Activated B cell treated with CpG ODN at 0.5 μM for 24 hours (primary cell): Measurements from ENCODE around the gene PHYH. TPM values are rescaled to one million over a fixed set of nuclear protein-coding genes. Genes with fewer than 3 reads are reported as not detected.

Experiments
- ATAC-seq: fragments of 200-7000 bp; cut with Tn5 transposase; one replicate; pipeline ENCODE4 v1.10.0; 2021; ENCODE audit warnings: low read depth, mild to moderate bottlenecking, moderate library complexity
- CTCF ChIA-PET: fragments of 350-600 bp; sonication (Branson Sonifier 250); formaldehyde crosslinking; loops from one replicate; lab custom pipeline; 2021; ENCODE audit warnings: antibody characterized with exemption; lab: Charles Lee
- POLR2A ChIA-PET: fragments of 350-600 bp; sonication (Branson Sonifier 250); formaldehyde crosslinking; loops from one replicate; lab custom pipeline; 2021; ENCODE audit warnings: antibody characterized with exemption; lab: Charles Lee
- DNase-seq: peaks from one replicate; pipeline ENCODE4 v3.0.0; 2022
- H3K27ac Mint-ChIP-seq: one replicate; pipeline ENCODE4 v1.8.0; 2020; ENCODE audit warnings: mixed read lengths
- H3K27me3 Mint-ChIP-seq: one replicate; pipeline ENCODE4 v1.8.0; 2021; ENCODE audit warnings: mixed read lengths
- H3K36me3 Mint-ChIP-seq: one replicate; pipeline ENCODE4 v1.8.0; 2021; ENCODE audit warnings: low read depth, mixed read lengths
- H3K4me1 Mint-ChIP-seq: one replicate; pipeline ENCODE4 v1.8.0; 2021; ENCODE audit warnings: mixed read lengths
- H3K4me3 Mint-ChIP-seq: one replicate; pipeline ENCODE4 v1.8.0; 2020; ENCODE audit warnings: mild to moderate bottlenecking, mixed read lengths
- H3K9me3 Mint-ChIP-seq: one replicate; pipeline ENCODE4 v1.8.0; 2020; ENCODE audit warnings: mixed read lengths
- CTCF ChIP-seq: fragments of 200-600 bp; IDR thresholded peaks from one replicate; pipeline ENCODE4 v1.8.0; 2022; ENCODE audit warnings: antibody characterized with exemption, mild to moderate bottlenecking
- intact Hi-C: fragments of 100-400 bp; cut with micrococcal nuclease; formaldehyde crosslinking; loops from one replicate; pipeline ENCODE4 v1.15.1; 2024
- total RNA-seq: library from RNA; stranded (reverse); gene quantifications from 2 replicates; pipeline ENCODE4 v1.2.3, GENCODE V29; 2022

Gene PHYH
- total RNA-seq, 1 donor from 2014 or later, result 10.4 TPM

DNA sequence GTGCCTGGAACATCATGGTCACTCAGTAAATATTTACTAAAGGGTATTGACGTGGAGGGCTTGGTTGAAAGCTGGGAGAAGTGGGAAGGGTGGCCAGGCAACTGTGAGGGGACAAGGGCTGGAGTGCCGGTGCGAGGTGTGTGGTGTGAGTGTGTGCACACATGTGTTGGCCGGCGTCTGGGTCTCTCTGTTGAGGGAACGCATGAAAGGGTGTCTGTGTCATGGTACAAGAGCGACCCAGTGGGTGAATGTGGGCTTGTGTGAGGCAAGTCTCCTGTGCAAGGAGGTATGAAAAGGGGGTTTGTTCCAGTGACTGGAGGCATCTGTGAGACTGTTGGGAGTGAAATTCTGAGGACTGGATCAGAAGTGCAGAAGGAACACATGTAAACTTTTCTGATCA lies 36.3 kb downstream of the PHYH start:
- no peak for TF ChIP-seq CTCF
- DNase-seq (no peak), ATAC-seq (no peak)
- Mint-ChIP-seq H3K4me3 (no peak overlapping the region), H3K4me1 (no peaks in the 10 kb centered on the region), H3K27ac (no peak overlapping the region), H3K36me3 (no peaks in the 10 kb centered on the region), H3K9me3 (no peaks in the 10 kb centered on the region), H3K27me3 (peaks cover 25% of the 10 kb centered on the region)
- ChIA-PET CTCF (no interaction called here), POLR2A (no interaction called here)
- intact Hi-C loops, result no loop called here

DNA sequence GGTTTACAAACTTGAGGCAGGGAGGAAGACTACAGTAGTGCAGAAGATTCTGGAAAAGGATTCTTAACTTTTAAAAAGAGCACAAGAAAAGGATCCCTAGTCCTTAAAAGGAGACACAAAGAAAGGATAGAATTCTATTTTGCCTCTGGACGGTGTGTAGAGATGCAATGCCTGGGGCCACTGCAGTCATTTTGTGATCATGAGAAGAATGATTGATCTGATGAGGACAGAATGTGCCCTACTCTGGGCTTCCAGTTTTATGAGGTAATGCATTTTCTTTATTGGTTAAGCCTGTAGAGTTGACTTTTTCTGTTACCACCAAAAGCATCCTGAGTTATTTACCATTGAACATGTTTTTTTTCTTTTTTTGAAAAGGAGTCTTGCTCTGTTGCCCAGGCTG lies 37.4 kb downstream of the PHYH start:
- Mint-ChIP-seq H3K4me3 (no peak overlapping the region), H3K27me3 (peaks cover 25% of the 10 kb centered on the region), H3K4me1 (no peaks in the 10 kb centered on the region), H3K36me3 (no peaks in the 10 kb centered on the region), H3K9me3 (no peaks in the 10 kb centered on the region), H3K27ac (no peak overlapping the region)
- TF ChIP-seq CTCF, result no peak
- no peak for DNase-seq
- no peak for ATAC-seq
- ChIA-PET CTCF (no interaction called here), POLR2A (no interaction called here)
- intact Hi-C loops, result no loop called here

DNA sequence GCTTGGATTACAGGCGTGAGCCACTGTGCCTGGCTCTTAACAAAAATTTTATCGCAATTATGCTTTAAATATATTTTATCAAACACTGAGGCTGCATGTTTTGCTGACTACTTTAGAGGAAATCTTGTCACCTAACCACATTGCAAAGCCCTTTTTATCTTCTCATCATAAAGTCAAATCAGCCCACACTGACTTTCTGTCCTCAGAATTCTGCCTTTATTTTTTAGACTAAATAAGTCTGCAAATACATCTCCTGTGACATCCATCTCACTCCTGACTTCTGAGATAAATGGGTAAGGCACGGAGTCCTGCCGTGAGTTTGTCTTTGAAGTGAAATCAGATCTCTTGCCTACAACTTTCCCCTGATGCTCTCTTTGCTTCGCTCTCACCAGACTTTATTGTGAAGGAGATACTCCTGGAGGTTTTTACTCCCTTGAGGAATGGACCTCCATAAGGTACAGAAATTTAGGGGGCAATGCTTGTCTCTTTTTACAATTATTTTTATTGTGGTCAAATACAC lies 42.2 kb downstream of the PHYH start:
- no peak for TF ChIP-seq CTCF
- H3K27me3 Mint-ChIP-seq, result peaks cover 5% of the 10 kb centered on the region
- POLR2A ChIA-PET, result no interaction called here
- H3K9me3 Mint-ChIP-seq, result no peaks in the 10 kb centered on the region
- H3K4me3 Mint-ChIP-seq, result no peak overlapping the region
- no peak for ATAC-seq
- intact Hi-C loops, result no loop called here
- no peaks in the 10 kb centered on the region for H3K4me1 Mint-ChIP-seq
- CTCF ChIA-PET, result no interaction called here
- no peak overlapping the region for H3K27ac Mint-ChIP-seq
- no peaks in the 10 kb centered on the region for H3K36me3 Mint-ChIP-seq
- DNase-seq, result no peak

DNA sequence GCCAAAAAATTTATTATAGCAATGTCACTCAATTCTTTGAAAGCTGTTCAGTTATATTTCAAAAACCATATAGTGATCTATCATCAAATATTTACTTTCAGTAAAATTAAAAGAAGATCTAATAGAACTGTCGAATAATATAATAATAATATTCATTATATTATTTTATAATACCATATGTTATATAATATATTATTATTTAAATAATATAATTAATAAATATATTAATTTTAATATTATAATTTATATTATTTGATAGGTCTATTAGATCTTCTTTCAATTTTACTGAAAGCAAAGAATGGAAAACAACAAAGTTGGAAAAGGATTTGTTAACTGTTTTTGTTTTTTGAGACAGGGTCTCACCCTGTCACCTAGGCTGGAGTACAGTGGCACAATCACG lies 43.2 kb downstream of the PHYH start:
- intact Hi-C loops, result no loop called here
- no peaks in the 10 kb centered on the region for H3K4me1 Mint-ChIP-seq
- no peak for TF ChIP-seq CTCF
- no peaks in the 10 kb centered on the region for H3K36me3 Mint-ChIP-seq
- CTCF ChIA-PET, result no interaction called here
- no peaks in the 10 kb centered on the region for H3K9me3 Mint-ChIP-seq
- POLR2A ChIA-PET, result no interaction called here
- DNase-seq (no peak), ATAC-seq (no peak)
- H3K27me3 Mint-ChIP-seq, result no peaks in the 10 kb centered on the region
- no peak overlapping the region for H3K4me3 Mint-ChIP-seq
- no peak overlapping the region for H3K27ac Mint-ChIP-seq

- no peaks in the 10 kb centered on the region for H3K4me1 Mint-ChIP-seq
- CTCF ChIA-PET, result no interaction called here
Observed at GRCh38 chr10:13253726-13254125, 46.1 kb downstream of the PHYH start.

More at GRCh38 chr10:13253726-13254125, 46.1 kb downstream of the PHYH start:
- DNase-seq (no peak), ATAC-seq (no peak)
- H3K9me3 Mint-ChIP-seq, result no peaks in the 10 kb centered on the region
- H3K36me3 Mint-ChIP-seq, result no peaks in the 10 kb centered on the region
- TF ChIP-seq CTCF, result no peak
- no peak overlapping the region for H3K27ac Mint-ChIP-seq
- no peaks in the 10 kb centered on the region for H3K27me3 Mint-ChIP-seq
- H3K4me3 Mint-ChIP-seq, result no peak overlapping the region
- intact Hi-C loops, result no loop called here
- POLR2A ChIA-PET, result no interaction called here
